Trophoblast cell (in vitro differentiated cells and primary cell): ENCODE data around the gene CTIF.

ENCODE experiments used
- DNase-seq, 2 donors: peaks; one replicate each; pipeline ENCODE4 v3.0.0-alpha.2; 2016
- H2AFZ ChIP-seq: 2 replicates; pipeline ENCODE4 v1.6.1; 2013; ENCODE audit warnings: low read length, moderate library complexity, mild to moderate bottlenecking; ENCODE audit not compliant: insufficient read depth, poor library complexity
- H2AK5ac ChIP-seq: 2 replicates; pipeline ENCODE4 v1.6.1; 2013; ENCODE audit warnings: mild to moderate bottlenecking, low read length
- H2BK120ac ChIP-seq: 2 replicates; pipeline ENCODE4 v1.6.1; 2013; ENCODE audit warnings: low read length, mild to moderate bottlenecking, moderate library complexity; ENCODE audit not compliant: insufficient read depth, poor library complexity
- H2BK12ac ChIP-seq: 2 replicates; pipeline ENCODE4 v1.6.1; 2013; ENCODE audit warnings: mild to moderate bottlenecking, low read length, moderate library complexity
- H2BK5ac ChIP-seq: 2 replicates; pipeline ENCODE4 v1.6.1; 2013; ENCODE audit warnings: low read length, low read depth, moderate library complexity, mild to moderate bottlenecking; ENCODE audit not compliant: poor library complexity
- H3K14ac ChIP-seq: 2 replicates; pipeline ENCODE4 v1.6.1; 2013; ENCODE audit warnings: mild to moderate bottlenecking, low read length
- H3K18ac ChIP-seq: 2 replicates; pipeline ENCODE4 v1.6.1; 2013; ENCODE audit warnings: mild to moderate bottlenecking, low read length
- H3K23ac ChIP-seq: 2 replicates; pipeline ENCODE4 v1.6.1; 2013; ENCODE audit warnings: low read length
- H3K27ac ChIP-seq: 2 replicates; pipeline ENCODE4 v1.5.1; 2013; ENCODE audit warnings: low read depth, mild to moderate bottlenecking, inconsistent platforms, low read length, moderate library complexity
- H3K27me3 ChIP-seq: 2 replicates; pipeline ENCODE4 v1.6.1; 2013; ENCODE audit warnings: inconsistent platforms, mild to moderate bottlenecking, low read length, moderate library complexity; ENCODE audit not compliant: insufficient read depth
- H3K36me3 ChIP-seq, 2 experiments: 1 replicate in 1 of 2; 2 replicates in 1 of 2; pipeline ENCODE4 v1.6.1; 2013; ENCODE audit warnings: low read length in 2 of 2, mild to moderate bottlenecking in 2 of 2, moderate library complexity in 1 of 2; ENCODE audit not compliant: insufficient read depth in 2 of 2, control insufficient read depth in 1 of 2
- H3K4ac ChIP-seq: 2 replicates; pipeline ENCODE4 v1.6.1; 2013; ENCODE audit warnings: low read depth, mild to moderate bottlenecking, low read length, moderate library complexity
- H3K4me1 ChIP-seq, 2 experiments: 1 replicate in 1 of 2; 2 replicates in 1 of 2; pipeline ENCODE4 v1.6.1; 2013; ENCODE audit warnings: low read length in 2 of 2, mild to moderate bottlenecking in 2 of 2, moderate library complexity in 1 of 2; ENCODE audit not compliant: insufficient read depth in 2 of 2, control insufficient read depth in 1 of 2
- H3K4me2 ChIP-seq: 2 replicates; pipeline ENCODE4 v1.6.1; 2013; ENCODE audit warnings: inconsistent platforms, mild to moderate bottlenecking, low read length, moderate library complexity
- H3K4me3 ChIP-seq: 2 replicates; pipeline ENCODE4 v1.5.1; 2013; ENCODE audit warnings: mild to moderate bottlenecking, low read depth, low read length, inconsistent platforms
- H3K79me1 ChIP-seq: one replicate; pipeline ENCODE4 v1.6.1; 2013; ENCODE audit warnings: low read length
- H3K79me2 ChIP-seq: 2 replicates; pipeline ENCODE4 v1.6.1; 2013; ENCODE audit warnings: low read length, mild to moderate bottlenecking; ENCODE audit not compliant: control insufficient read depth, insufficient read depth, poor library complexity
- H3K9ac ChIP-seq: 2 replicates; pipeline ENCODE4 v1.6.1; 2013; ENCODE audit warnings: mild to moderate bottlenecking, low read length
- H3K9me3 ChIP-seq: 2 replicates; pipeline ENCODE4 v1.6.1; 2013; ENCODE audit warnings: low read depth, mild to moderate bottlenecking, control low read depth, inconsistent platforms, low read length; ENCODE audit not compliant: insufficient read depth
- H4K12ac ChIP-seq: 2 replicates; pipeline ENCODE4 v1.6.1; 2013; ENCODE audit warnings: low read depth, mild to moderate bottlenecking, low read length, moderate library complexity
- H4K8ac ChIP-seq: 2 replicates; pipeline ENCODE4 v1.6.1; 2013; ENCODE audit warnings: low read depth, mild to moderate bottlenecking, low read length, moderate library complexity
- H4K91ac ChIP-seq: one replicate; pipeline ENCODE4 v1.6.1; 2013; ENCODE audit warnings: low read depth, mild to moderate bottlenecking, low read length, moderate library complexity
- WGBS: extraction: QIAGEN DNeasy Blood & Tissue Kit; methylation state at CpG from one replicate; pipeline ENCODE4 v1.1.7; 2013; ENCODE audit warnings: missing lambda C conversion rate; ENCODE audit not compliant: insufficient read length, insufficient coverage; ENCODE audit errors: extremely low coverage; 5-methylcytosine and 5-hydroxymethylcytosine counted together

CTIF gene

GRCh38 chr18:48824231-48824970 lies 285.6 kb downstream of the CTIF start:
- no peak for DNase-seq
- Histone ChIP-seq H3K4me3 (no peak overlapping the region), H3K4ac (no peak overlapping the region), H3K79me1 (peaks cover 35% of the 10 kb centered on the region), H2BK5ac (no peak overlapping the region), H3K9ac (no peak overlapping the region), H4K8ac (peak overlapping the region; percentile 25), H3K4me1 (peaks cover 39 to 43% of the 10 kb centered on the region in 2 experiments), H3K79me2 (peaks cover 8% of the 10 kb centered on the region), H3K23ac (no peak overlapping the region), H3K9me3 (no peaks in the 10 kb centered on the region), H3K14ac (no peak overlapping the region), H2AFZ (no peak overlapping the region), H3K36me3 (peaks cover 2 to 3% of the 10 kb centered on the region in 2 experiments), H4K91ac (peak overlapping the region; percentile 8), H3K27ac (no peak overlapping the region), H2AK5ac (peak overlapping the region; percentile 88), H3K4me2 (no peak overlapping the region), H3K27me3 (no peaks in the 10 kb centered on the region), H2BK120ac (peak overlapping the region; percentile 26), H3K18ac (no peak overlapping the region), H2BK12ac (no peak overlapping the region), H4K12ac (no peak overlapping the region)
- no CpG with 5 or more reads among the region's 14 CpGs for WGBS

GRCh38 chr18:48825101-48825745 lies 286.4 kb downstream of the CTIF start:
- no peak overlapping the region for H4K12ac ChIP-seq
- H2BK120ac ChIP-seq, result peak overlapping the region; percentile 26
- peak overlapping the region; percentile 8 for H4K91ac ChIP-seq
- peaks cover 10% of the 10 kb centered on the region for H3K79me2 ChIP-seq
- no peak overlapping the region for H2AFZ ChIP-seq
- WGBS, result no CpG with 5 or more reads among the region's 6 CpGs
- H2BK12ac ChIP-seq, result peak overlapping the region; percentile 90
- no peak overlapping the region for H3K4me3 ChIP-seq
- peak overlapping the region; percentile 24 for H3K18ac ChIP-seq
- peak overlapping the region; percentile 55 for H4K8ac ChIP-seq
- H3K4me1 ChIP-seq, result peaks cover 45 to 50% of the 10 kb centered on the region in 2 experiments
- peak overlapping the region; percentile 10 for H3K4ac ChIP-seq
- no peaks in the 10 kb centered on the region for H3K27me3 ChIP-seq
- H3K9ac ChIP-seq, result no peak overlapping the region
- H2AK5ac ChIP-seq, result peak overlapping the region; percentile 88
- H3K27ac ChIP-seq, result peak overlapping the region; percentile 60
- no peaks in the 10 kb centered on the region for H3K9me3 ChIP-seq
- H3K36me3 ChIP-seq, result peaks cover 0 to 2% of the 10 kb centered on the region in 2 experiments
- DNase-seq, result no peak
- peak overlapping the region; percentile 21 for H2BK5ac ChIP-seq
- peaks cover 38% of the 10 kb centered on the region for H3K79me1 ChIP-seq
- no peak overlapping the region for H3K23ac ChIP-seq
- H3K4me2 ChIP-seq, result no peak overlapping the region
- peak overlapping the region; percentile 59 for H3K14ac ChIP-seq

GRCh38 chr18:48826271-48826670 lies 287.4 kb downstream of the CTIF start:
- H3K9ac ChIP-seq, result no peak overlapping the region
- no peak overlapping the region for H3K4me2 ChIP-seq
- H3K4me3 ChIP-seq, result no peak overlapping the region
- H2BK5ac ChIP-seq, result no peak overlapping the region
- H3K9me3 ChIP-seq, result no peaks in the 10 kb centered on the region
- no peak for DNase-seq
- H3K27ac ChIP-seq, result no peak overlapping the region
- H3K27me3 ChIP-seq, result no peaks in the 10 kb centered on the region
- no peak overlapping the region for H2AFZ ChIP-seq
- H3K36me3 ChIP-seq, result no peaks in the 10 kb centered on the region
- H4K12ac ChIP-seq, result no peak overlapping the region
- H3K4me1 ChIP-seq, result peaks cover 45 to 50% of the 10 kb centered on the region in 2 experiments
- peaks cover 42% of the 10 kb centered on the region for H3K79me1 ChIP-seq
- H3K18ac ChIP-seq, result peak overlapping the region; percentile 47
- H4K8ac ChIP-seq, result no peak overlapping the region
- H3K23ac ChIP-seq, result no peak overlapping the region
- H3K4ac ChIP-seq, result peak overlapping the region; percentile 11
- H3K14ac ChIP-seq, result peak overlapping the region; percentile 47
- H2AK5ac ChIP-seq, result peak overlapping the region; percentile 49
- WGBS, result no CpG with 5 or more reads among the region's 7 CpGs
- peak overlapping the region; percentile 84 for H4K91ac ChIP-seq
- H2BK12ac ChIP-seq, result peak overlapping the region; percentile 78
- peaks cover 10% of the 10 kb centered on the region for H3K79me2 ChIP-seq
- H2BK120ac ChIP-seq, result peak overlapping the region; percentile 8

GRCh38 chr18:48826806-48827205 lies 288.0 kb downstream of the CTIF start:
- Histone ChIP-seq H3K4ac (peak overlapping the region; percentile 30), H2AK5ac (peak overlapping the region; percentile 61), H3K27me3 (no peaks in the 10 kb centered on the region), H3K9me3 (no peaks in the 10 kb centered on the region), H2AFZ (no peak overlapping the region), H3K4me1 (peaks cover 47 to 50% of the 10 kb centered on the region in 2 experiments), H3K4me2 (no peak overlapping the region), H3K18ac (peak overlapping the region; percentile 83), H3K4me3 (no peak overlapping the region), H3K14ac (peak overlapping the region; percentile 21), H2BK12ac (peak overlapping the region; percentile 78), H4K91ac (peak overlapping the region; percentile 84), H3K79me2 (peaks cover 10% of the 10 kb centered on the region), H2BK120ac (peak overlapping the region; percentile 29), H3K23ac (no peak overlapping the region), H2BK5ac (peak overlapping the region; percentile 25), H3K79me1 (peaks cover 44% of the 10 kb centered on the region), H4K12ac (no peak overlapping the region), H3K27ac (peak overlapping the region; percentile 93), H4K8ac (peak overlapping the region; percentile 17), H3K9ac (no peak overlapping the region), H3K36me3 (no peaks in the 10 kb centered on the region)
- WGBS, result no CpG with 5 or more reads among the region's 8 CpGs
- DNase-seq, result no peak
